GM12873 (cell line): ENCODE data around the gene FETUB.

Experiments used
- TF ChIP-seq, protein P1 (sequence below): IDR thresholded peaks from 2 replicates; pipeline ENCODE4 v1.5.1; 2012; ENCODE audit warnings: low read depth, mild to moderate bottlenecking, moderate library complexity, low read length, control low read depth; ENCODE audit not compliant: insufficient read depth; ENCODE audit errors: missing control alignments

FETUB gene

DNA sequence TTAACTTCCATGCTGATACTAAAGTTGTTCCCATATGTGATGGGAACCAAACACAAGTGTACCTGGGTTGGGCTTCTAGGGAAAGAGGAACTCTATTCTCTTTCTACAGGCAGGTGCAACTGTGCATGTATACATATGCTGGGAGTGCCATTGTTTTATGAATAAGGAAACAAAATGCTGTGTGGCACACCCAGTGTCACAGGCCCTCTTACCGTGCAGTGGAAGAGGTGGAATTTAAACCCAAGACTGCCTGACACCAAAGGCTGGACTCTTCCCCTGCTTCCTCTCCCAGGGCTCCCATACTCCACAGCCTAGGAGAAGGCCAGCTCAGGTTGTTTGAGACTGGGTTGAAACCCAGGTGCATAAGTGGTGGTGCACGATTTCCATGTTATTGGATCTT, 1.9 kb upstream of the FETUB start:
- TF ChIP-seq, protein P1, sequence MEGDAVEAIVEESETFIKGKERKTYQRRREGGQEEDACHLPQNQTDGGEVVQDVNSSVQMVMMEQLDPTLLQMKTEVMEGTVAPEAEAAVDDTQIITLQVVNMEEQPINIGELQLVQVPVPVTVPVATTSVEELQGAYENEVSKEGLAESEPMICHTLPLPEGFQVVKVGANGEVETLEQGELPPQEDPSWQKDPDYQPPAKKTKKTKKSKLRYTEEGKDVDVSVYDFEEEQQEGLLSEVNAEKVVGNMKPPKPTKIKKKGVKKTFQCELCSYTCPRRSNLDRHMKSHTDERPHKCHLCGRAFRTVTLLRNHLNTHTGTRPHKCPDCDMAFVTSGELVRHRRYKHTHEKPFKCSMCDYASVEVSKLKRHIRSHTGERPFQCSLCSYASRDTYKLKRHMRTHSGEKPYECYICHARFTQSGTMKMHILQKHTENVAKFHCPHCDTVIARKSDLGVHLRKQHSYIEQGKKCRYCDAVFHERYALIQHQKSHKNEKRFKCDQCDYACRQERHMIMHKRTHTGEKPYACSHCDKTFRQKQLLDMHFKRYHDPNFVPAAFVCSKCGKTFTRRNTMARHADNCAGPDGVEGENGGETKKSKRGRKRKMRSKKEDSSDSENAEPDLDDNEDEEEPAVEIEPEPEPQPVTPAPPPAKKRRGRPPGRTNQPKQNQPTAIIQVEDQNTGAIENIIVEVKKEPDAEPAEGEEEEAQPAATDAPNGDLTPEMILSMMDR: no peak

DNA sequence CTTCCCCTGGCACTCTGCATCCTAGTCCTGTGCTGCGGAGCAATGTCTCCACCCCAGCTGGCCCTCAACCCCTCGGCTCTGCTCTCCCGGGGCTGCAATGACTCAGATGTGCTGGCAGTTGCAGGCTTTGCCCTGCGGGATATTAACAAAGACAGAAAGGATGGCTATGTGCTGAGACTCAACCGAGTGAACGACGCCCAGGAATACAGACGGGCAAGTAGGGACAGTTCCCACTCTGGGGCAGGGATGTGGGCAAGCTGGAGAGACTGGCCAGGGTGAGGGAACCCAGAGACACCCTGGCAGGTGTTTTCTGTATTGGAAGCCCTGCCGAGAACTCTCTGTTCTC, 247 bp downstream of the FETUB start:
- TF ChIP-seq, protein P1: no peak

DNA sequence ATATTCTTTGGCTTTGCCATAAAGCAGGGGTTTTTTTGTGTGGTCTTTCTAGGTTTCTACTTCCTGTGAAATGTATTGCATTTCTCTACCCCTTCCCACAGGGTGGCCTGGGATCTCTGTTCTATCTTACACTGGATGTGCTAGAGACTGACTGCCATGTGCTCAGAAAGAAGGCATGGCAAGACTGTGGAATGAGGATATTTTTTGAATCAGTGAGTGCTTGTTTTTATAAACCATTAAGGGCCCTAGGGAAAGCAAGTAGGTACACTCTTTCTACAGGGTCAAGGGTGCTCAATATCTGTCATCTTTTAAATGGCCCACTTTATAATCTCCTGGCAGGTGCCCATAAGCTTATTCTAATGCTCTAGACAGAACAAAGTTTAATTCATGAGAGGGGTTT, 730 bp downstream of the FETUB start:
- TF ChIP-seq, protein P1: no peak

DNA sequence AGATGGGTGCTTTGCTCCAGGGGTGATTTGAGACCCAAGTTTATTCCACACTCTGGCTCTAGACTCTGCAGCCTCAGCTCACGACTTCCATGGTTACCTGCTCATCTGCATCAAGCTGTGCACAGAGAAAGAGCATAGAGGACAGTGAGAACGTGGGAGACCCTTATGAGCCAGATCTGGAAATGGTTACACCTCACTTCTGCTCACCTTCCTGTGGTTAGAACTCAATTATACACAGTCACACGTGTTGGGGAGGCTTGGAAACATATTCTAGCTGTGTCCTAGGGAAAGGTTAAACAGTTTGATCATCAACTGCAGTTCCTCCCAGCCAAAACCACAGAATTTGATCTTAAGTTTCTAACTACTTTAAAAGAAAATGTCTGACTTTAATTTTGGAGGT, 1.8 kb downstream of the FETUB start:
- TF ChIP-seq, protein P1: no peak

DNA sequence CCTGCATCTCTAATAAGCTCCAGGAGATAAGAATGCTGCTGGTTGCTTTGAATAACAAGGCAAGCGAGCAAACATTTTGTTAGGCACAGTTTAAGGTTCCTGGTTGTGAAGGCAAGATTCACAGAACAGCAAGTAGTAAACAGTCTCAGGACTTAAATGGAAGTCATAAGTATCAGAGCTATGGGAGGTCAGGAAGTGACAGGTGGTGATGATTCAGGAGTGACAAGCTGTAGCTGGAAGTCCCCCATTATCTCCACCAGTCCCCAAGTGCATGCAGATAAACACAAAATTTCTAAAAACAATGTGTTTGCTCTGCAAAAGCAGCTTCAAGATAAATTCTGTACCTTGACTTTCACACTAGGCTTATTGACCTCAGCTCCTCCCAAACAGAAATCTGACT, 3.3 kb downstream of the FETUB start:
- TF ChIP-seq, protein P1: no peak

DNA sequence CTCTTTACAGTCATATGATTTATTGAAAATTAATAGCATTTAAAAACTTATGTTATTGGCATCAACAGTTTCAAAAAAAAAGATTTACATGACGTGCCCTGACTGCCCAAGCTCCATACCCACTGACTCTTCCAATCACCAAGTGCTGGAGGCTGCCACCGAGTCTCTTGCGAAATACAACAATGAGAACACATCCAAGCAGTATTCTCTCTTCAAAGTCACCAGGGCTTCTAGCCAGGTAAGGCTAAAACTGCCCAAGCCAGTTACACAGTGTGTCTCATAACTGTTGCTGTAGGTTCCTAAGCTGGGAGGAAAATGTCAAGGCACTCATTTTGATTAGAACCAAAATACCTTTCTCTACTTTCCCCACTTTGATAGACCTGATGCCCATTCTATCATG, 4.5 kb downstream of the FETUB start:
- TF ChIP-seq, protein P1: no peak

DNA sequence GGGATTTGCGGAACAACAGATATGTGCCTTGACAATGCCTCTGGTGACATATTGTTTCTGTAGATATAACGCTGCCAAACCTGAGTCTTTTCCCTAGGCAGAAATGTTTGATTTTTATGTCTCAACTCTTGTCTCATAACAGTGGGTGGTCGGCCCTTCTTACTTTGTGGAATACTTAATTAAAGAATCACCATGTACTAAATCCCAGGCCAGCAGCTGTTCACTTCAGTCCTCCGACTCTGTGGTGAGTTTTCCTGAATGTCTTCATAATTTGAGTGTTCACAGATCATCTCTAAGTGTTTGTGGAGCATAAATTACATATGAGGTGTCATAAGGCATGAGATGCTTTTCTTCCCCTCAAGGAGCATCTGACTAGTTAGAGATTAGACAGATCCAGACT, 5.9 kb downstream of the FETUB start:
- TF ChIP-seq, protein P1: no peak

DNA sequence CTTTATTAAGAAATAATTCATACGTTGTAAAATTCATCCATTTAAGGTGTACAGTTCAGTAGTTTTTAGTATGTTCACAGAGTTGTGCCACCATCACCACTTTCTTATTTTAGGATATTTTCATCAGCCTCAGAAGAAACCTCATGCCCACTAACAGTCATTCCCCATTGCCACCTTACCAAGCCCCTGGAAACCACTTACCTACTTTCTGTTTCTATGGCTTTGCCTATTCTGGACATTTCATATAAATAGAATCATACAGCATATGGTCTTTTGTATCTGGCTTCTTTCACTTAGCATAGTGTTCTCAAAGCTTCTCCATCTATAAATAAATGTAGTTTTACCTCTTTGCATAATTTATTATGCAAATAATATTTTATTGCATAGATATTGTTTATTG, 6.6 kb downstream of the FETUB start:
- TF ChIP-seq, protein P1: no peak
